Uterus (tissue), 4 donors: ENCODE measurements around the gene N4BP2. TPM values are rescaled to one million over a fixed set of nuclear protein-coding genes. Genes with fewer than 3 reads are reported as not detected.
A peak's percentile ranks its signal among the peaks of the same experiment; 100 is the strongest.

Experiments used
- DNase-seq, 2 donors: peaks; one replicate each; pipeline ENCODE4 v3.0.0-alpha.2; 2019 to 2020
- H3K27ac ChIP-seq, 2 donors: fragments of 200-600 bp; sonication (generic); 1 replicate in 1 of 2; 2 replicates in 1 of 2; pipeline ENCODE4 v1.5.1; 2016 to 2018
- H3K27me3 ChIP-seq, 2 donors: fragments of 200-600 bp; sonication (generic); one replicate each; pipeline ENCODE4 v1.5.1; 2018 to 2019; ENCODE audit warnings: control low read depth in 1 of 2
- H3K36me3 ChIP-seq, 2 donors: fragments of 200-600 bp; sonication (generic); one replicate each; pipeline ENCODE4 v1.5.1; 2019; ENCODE audit warnings: control low read depth in 1 of 2
- H3K4me1 ChIP-seq, 2 donors: fragments of 200-600 bp; sonication (generic); one replicate each; pipeline ENCODE4 v1.5.1; 2018 to 2019; ENCODE audit warnings: control low read depth in 1 of 2
- H3K4me3 ChIP-seq, 2 donors: fragments of 200-600 bp; sonication (generic); 1 replicate in 1 of 2; 2 replicates in 1 of 2; pipeline ENCODE4 v1.5.1; 2018 to 2019; ENCODE audit warnings: mild to moderate bottlenecking in 1 of 2
- H3K9me3 ChIP-seq, 2 donors: fragments of 200-600 bp; sonication (generic); one replicate each; pipeline ENCODE4 v1.5.1; 2019; ENCODE audit warnings: control low read depth in 1 of 2
- CTCF ChIP-seq, 4 experiments: fragments of 200-600 bp in 2 of 4; fragments of 450-650 bp in 2 of 4; sonication (generic) in 2 of 4; IDR thresholded peaks; one replicate each; pipeline ENCODE4 v1.5.1; 2016 to 2019; ENCODE audit warnings: antibody characterized with exemption in 4 of 4, mild to moderate bottlenecking in 2 of 4, moderate library complexity in 1 of 4
- POLR2A ChIP-seq, 2 donors: fragments of 450-650 bp; IDR thresholded peaks; one replicate each; pipeline ENCODE4 v1.6.1; 2016; ENCODE audit warnings: antibody characterized with exemption in 2 of 2, mild to moderate bottlenecking in 1 of 2, moderate library complexity in 1 of 2
- intact Hi-C: fragments of 100-400 bp; cut with DNase I; formaldehyde crosslinking; loops from one replicate; pipeline ENCODE4 v1.15.1; 2023; ENCODE audit warnings: low total_unique reads
- total RNA-seq, 4 donors: library from RNA; depleted of rRNA in 3 of 4; stranded (reverse); fragments of >200 nt in 3 of 4; gene quantifications; one replicate each; pipeline versions ENCODE4 v1.1.0 to v1.2.4, GENCODE V29; 2014 to 2023
- donor health status: DM: yes; HTN: yes; CAD: no.

Gene N4BP2
- total RNA-seq, 4 donors from 2014 or later: 7.4 to 67.4 (median 13.8) TPM

GRCh38 chr4:40196724-40197281 lies 140.2 kb downstream of the N4BP2 start, which contains the start of gene RHOH:
TSS of gene RHOH (plus strand) at chr4:40197031. CDS start at chr4:40243387, 46,356 bp downstream.
- intact Hi-C loops: no loop called here
- DNase-seq: no peak
- TF ChIP-seq POLR2A (IDR thresholded peaks at IDR 0.05): no peak
- no peak for TF ChIP-seq CTCF (IDR thresholded peaks at IDR 0.05)
- Histone ChIP-seq H3K27me3 (no peaks in the 10 kb centered on the region), H3K27ac (no peak within 1 kb of the TSS), H3K36me3 (no peaks in the 10 kb centered on the region), H3K9me3 (no peaks in the 10 kb centered on the region), H3K4me3 (no peak within 1 kb of the TSS), H3K4me1 (no peaks in the 10 kb centered on the region)

- H3K27me3 ChIP-seq: no peaks in the 10 kb centered on the region
- no peaks in the 10 kb centered on the region for H3K9me3 ChIP-seq
- no peak for TF ChIP-seq POLR2A (IDR thresholded peaks at IDR 0.05)
- no peak for TF ChIP-seq CTCF (IDR thresholded peaks at IDR 0.05)
- no peak for DNase-seq
- H3K27ac ChIP-seq: no peak overlapping the region
- no peak overlapping the region for H3K4me3 ChIP-seq
- intact Hi-C loops: no loop called here
- H3K36me3 ChIP-seq: no peaks in the 10 kb centered on the region
- no peaks in the 10 kb centered on the region for H3K4me1 ChIP-seq
Measured at GRCh38 chr4:40197879-40198689, 141.4 kb downstream of the N4BP2 start.

- no peak for TF ChIP-seq CTCF (IDR thresholded peaks at IDR 0.05)
- no peak for TF ChIP-seq POLR2A (IDR thresholded peaks at IDR 0.05)
- intact Hi-C loops: no loop called here
- Histone ChIP-seq H3K27me3 (no peaks in the 10 kb centered on the region), H3K4me1 (no peaks in the 10 kb centered on the region), H3K9me3 (no peaks in the 10 kb centered on the region), H3K36me3 (no peaks in the 10 kb centered on the region), H3K27ac (peak overlapping the region in 1 of 2 donors; percentile 78), H3K4me3 (no peak overlapping the region)
- DNase-seq: no peak
Measured at GRCh38 chr4:40199179-40199670, 142.6 kb downstream of the N4BP2 start.

GRCh38 chr4:40199999-40200874 lies 143.6 kb downstream of the N4BP2 start:
- TF ChIP-seq POLR2A (IDR thresholded peaks at IDR 0.05) (no peak), CTCF (IDR thresholded peaks at IDR 0.05) (no peak)
- H3K36me3 ChIP-seq: no peaks in the 10 kb centered on the region
- intact Hi-C loops: no loop called here
- H3K4me1 ChIP-seq: no peaks in the 10 kb centered on the region
- peak overlapping the region; percentile 7 to 78 for H3K27ac ChIP-seq
- no peaks in the 10 kb centered on the region for H3K9me3 ChIP-seq
- no peaks in the 10 kb centered on the region for H3K27me3 ChIP-seq
- H3K4me3 ChIP-seq: no peak overlapping the region
- peak in 1 of 2 donors; percentile 28 for DNase-seq
